ENCODE data around the gene TBC1D9. TPM values are rescaled to one million over a fixed set of nuclear protein-coding genes. Genes with fewer than 3 reads are reported as not detected.

Gene TBC1D9
- polyA plus RNA-seq, 2 of the 4 experiments (the other 2 are of a cell fraction), result 5.6 to 11.8 TPM

DNA sequence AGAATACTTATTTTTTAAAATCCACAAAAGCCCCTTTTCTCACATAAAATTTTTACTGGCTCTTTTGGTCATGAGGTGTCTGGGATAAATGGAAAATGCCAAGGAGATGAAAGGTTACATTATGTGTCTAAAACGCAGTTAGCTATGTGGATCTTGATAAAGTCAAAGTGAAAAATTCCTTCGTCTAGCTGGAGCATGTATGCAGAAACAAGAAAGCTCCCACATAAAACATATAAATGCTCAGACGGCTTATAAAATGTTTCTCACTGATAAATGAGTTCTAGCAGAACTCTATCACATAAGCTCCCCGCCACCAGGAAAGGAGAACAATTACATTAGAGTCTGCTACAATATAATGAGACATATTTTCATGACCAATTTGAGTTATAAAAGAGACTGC is 83.8 kb downstream of the TBC1D9 start:
- ATAC-seq (no peak), FAIRE-seq (no peak), DNase-seq (ENCODE audit: low read depth in 1 of 2, low spot score in 1 of 2) (no peak)
- H3K4me2 ChIP-seq, result no peak overlapping the region
- no peaks in the 10 kb centered on the region for H3K9me3 ChIP-seq
- no peaks in the 10 kb centered on the region for H3K4me1 ChIP-seq
- POLR2A ChIA-PET, result no interaction called here
- 94% methylated on average over 4 of the region's 4 CpGs for WGBS (ENCODE audit: missing lambda C conversion rate)
- CTCF ChIA-PET, result interaction anchor here (1.2 kb wide), 1 partner anchor 77 kb away, joined by 3 read pairs; no protein-coding TSS in a partner anchor
- TF ChIP-seq CHD4 (IDR thresholded peaks at IDR 0.05; ENCODE audit: borderline replicate concordance) (no peak), TP53 (CRISPR knock-in tag; IDR thresholded peaks at IDR 0.05) (no peak), POLR2A (IDR thresholded peaks at IDR 0.05; ENCODE audit: low read length) (no peak), RAD21 (conservative IDR thresholded peaks at IDR 0.05 in 1 of 2, IDR thresholded peaks at IDR 0.05 in 1 of 2) (no peak), RFX5 (IDR thresholded peaks at IDR 0.05) (no peak), MAZ (IDR thresholded peaks at IDR 0.05; ENCODE audit: borderline replicate concordance, low read depth, low read length) (no peak), GATA3 (IDR thresholded peaks at IDR 0.05; ENCODE audit: borderline replicate concordance) (no peak), NR3C1 (IDR thresholded peaks at IDR 0.05) (no peak), NFE2L2 (conservative IDR thresholded peaks at IDR 0.05; ENCODE audit: low read length) (no peak), TFCP2L1 (CRISPR knock-in tag; IDR thresholded peaks at IDR 0.05) (no peak), SREBF2 (IDR thresholded peaks at IDR 0.05) (no peak), CHD2 (IDR thresholded peaks at IDR 0.05; ENCODE audit: low read length, partially characterized antibody) (no peak), RNF2 (IDR thresholded peaks at IDR 0.05; ENCODE audit: borderline replicate concordance, low read depth) (no peak), FOSB (CRISPR knock-in tag; IDR thresholded peaks at IDR 0.05) (no peak), POLR2AphosphoS2 (conservative IDR thresholded peaks at IDR 0.05; ENCODE audit: low read length) (no peak), CEBPB (IDR thresholded peaks at IDR 0.05) (no peak), ZNF302 (CRISPR knock-in tag; IDR thresholded peaks at IDR 0.05) (no peak)
- TF ChIP-seq, protein P1, sequence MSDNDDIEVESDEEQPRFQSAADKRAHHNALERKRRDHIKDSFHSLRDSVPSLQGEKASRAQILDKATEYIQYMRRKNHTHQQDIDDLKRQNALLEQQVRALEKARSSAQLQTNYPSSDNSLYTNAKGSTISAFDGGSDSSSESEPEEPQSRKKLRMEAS (IDR thresholded peaks at IDR 0.05), result no peak
- TF ChIP-seq, protein P2, sequence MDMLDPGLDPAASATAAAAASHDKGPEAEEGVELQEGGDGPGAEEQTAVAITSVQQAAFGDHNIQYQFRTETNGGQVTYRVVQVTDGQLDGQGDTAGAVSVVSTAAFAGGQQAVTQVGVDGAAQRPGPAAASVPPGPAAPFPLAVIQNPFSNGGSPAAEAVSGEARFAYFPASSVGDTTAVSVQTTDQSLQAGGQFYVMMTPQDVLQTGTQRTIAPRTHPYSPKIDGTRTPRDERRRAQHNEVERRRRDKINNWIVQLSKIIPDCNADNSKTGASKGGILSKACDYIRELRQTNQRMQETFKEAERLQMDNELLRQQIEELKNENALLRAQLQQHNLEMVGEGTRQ (IDR thresholded peaks at IDR 0.05), result no peak
- TF ChIP-seq, protein P3, sequence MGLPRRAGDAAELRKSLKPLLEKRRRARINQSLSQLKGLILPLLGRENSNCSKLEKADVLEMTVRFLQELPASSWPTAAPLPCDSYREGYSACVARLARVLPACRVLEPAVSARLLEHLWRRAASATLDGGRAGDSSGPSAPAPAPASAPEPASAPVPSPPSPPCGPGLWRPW (IDR thresholded peaks at IDR 0.05), result no peak
- no peak overlapping the region for H3K27ac ChIP-seq
- H3K4me3 ChIP-seq, result no peak overlapping the region

DNA sequence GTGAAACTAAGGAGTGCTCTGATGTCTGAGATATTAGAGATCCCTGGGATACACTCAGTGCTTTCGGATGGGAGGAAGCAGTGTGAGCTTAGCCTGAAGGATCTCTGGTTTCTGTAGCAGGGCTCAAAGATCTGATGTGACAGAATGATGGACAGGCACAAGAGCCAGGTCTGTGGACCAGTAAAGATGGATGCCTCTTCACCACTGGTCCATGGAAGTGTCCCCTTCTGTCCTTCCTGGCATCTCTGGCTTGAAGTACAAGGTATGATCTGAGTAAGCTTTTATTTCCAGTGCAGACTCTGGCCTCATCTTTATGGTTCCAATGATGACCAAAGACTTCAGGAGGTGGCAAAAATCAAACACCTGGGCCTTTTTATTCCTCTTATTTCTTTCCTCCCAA is 88.1 kb downstream of the TBC1D9 start:
- no peak overlapping the region for H3K4me2 ChIP-seq
- TF ChIP-seq TP53 (CRISPR knock-in tag; IDR thresholded peaks at IDR 0.05), result no peak
- no peak for TF ChIP-seq HOXA7 (CRISPR knock-in tag; IDR thresholded peaks at IDR 0.05)
- no peak for TF ChIP-seq JUN (IDR thresholded peaks at IDR 0.05)
- no peaks in the 10 kb centered on the region for H3K4me1 ChIP-seq
- CTCF ChIA-PET, result no interaction called here
- DNase-seq (ENCODE audit: low read depth in 1 of 2, low spot score in 1 of 2) (no peak), FAIRE-seq (no peak), ATAC-seq (no peak)
- H3K4me3 ChIP-seq, result no peak overlapping the region
- H3K27ac ChIP-seq, result no peak overlapping the region
- POLR2A ChIA-PET, result interaction anchor here (0.6 kb wide), 1 partner anchor 65 kb away, joined by 3 read pairs; no protein-coding TSS in a partner anchor
- WGBS (ENCODE audit: missing lambda C conversion rate), result 94% methylated on average over 1 of the region's 1 CpG
- no peaks in the 10 kb centered on the region for H3K9me3 ChIP-seq

DNA sequence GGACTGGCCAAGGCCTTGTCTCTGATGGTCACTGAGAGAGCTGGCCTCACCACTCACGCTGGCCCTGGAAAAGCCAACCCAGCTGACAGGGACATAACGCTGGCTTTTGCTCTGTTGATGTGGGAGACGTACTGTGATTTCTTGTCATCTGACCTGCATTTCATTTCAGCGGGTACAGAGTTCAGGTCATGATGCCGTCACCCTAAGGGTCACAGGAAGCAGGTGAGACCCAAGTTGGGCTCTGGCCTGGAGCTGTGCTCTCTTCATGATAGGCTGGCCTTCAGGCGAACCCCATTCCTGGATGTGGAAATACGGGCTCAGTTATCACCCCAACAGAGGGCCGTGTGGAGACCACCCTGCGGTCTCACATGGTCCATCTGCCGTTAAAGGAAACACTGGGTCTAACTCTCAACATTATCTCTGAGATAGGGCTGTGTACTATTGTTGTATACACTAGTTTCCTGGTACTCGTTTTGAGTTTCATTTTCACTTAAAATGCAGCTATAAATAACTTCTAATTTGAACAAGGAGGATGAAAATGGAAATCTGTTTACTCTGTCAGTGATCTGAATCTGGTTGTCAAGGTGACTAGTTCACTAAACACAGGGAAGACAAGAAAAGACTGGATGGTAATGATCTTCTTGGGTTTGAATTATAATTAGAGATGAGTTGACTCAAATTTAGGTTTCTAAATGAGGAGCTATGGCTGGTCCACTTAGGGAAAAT is 89.1 kb downstream of the TBC1D9 start:
- 83% methylated on average over 11 of the region's 11 CpGs for WGBS (ENCODE audit: missing lambda C conversion rate)
- no peak overlapping the region for H3K4me3 ChIP-seq
- FAIRE-seq, result no peak
- POLR2A ChIA-PET, result no interaction called here
- CTCF ChIA-PET, result interaction anchor here (1.0 kb wide), 1 partner anchor 21 kb away, joined by 3 read pairs; no protein-coding TSS in a partner anchor
- no peak overlapping the region for H3K4me2 ChIP-seq
- H3K27ac ChIP-seq, result no peak overlapping the region
- ATAC-seq, result no peak
- TF ChIP-seq ZSCAN20 (CRISPR knock-in tag; IDR thresholded peaks at IDR 0.05) (no peak), CHD2 (IDR thresholded peaks at IDR 0.05; ENCODE audit: low read length, partially characterized antibody) (no peak), CEBPB (IDR thresholded peaks at IDR 0.05) (no peak)
- TF ChIP-seq, protein P4, sequence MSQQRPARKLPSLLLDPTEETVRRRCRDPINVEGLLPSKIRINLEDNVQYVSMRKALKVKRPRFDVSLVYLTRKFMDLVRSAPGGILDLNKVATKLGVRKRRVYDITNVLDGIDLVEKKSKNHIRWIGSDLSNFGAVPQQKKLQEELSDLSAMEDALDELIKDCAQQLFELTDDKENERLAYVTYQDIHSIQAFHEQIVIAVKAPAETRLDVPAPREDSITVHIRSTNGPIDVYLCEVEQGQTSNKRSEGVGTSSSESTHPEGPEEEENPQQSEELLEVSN (IDR thresholded peaks at IDR 0.05; ENCODE audit: borderline replicate concordance, low read depth), result no peak
- DNase-seq (ENCODE audit: low read depth in 1 of 2, low spot score in 1 of 2), result no peak
- 0 out of 3 replicates have a peak, but pooled peaks cover 5% of the 10 kb centered on the region for H3K4me1 ChIP-seq
- H3K9me3 ChIP-seq, result no peaks in the 10 kb centered on the region
